ENCODE data around the gene DNMBP. TPM values are rescaled to one million over a fixed set of nuclear protein-coding genes. Genes with fewer than 3 reads are reported as not detected.
"Not testable (repeated sequence)": the region's sequence is repeated elsewhere in the genome, so short reads cannot be mapped to it uniquely, and the experiment has no call there.

Gene DNMBP
- total RNA-seq, 2 experiments from 2014 or later = 2.2 to 2.4 TPM

- no peaks in the 10 kb centered on the region for H3K27me3 Mint-ChIP-seq (ENCODE audit: low read depth)
- H3K27ac Mint-ChIP-seq = no peak overlapping the region
- H3K4me3 Mint-ChIP-seq = no peak overlapping the region
- H3K4me1 Mint-ChIP-seq (ENCODE audit: low read depth) = no peaks in the 10 kb centered on the region
- peaks cover 1% of the 10 kb centered on the region for H3K36me3 Mint-ChIP-seq (ENCODE audit: low read depth)
- intact Hi-C loops (cut with micrococcal nuclease) = no loop called here
- CTCF ChIA-PET = no interaction called here
- H3K9me3 Mint-ChIP-seq = no peaks in the 10 kb centered on the region
- no peak for DNase-seq
Observed at GRCh38 chr10:99914236-99914635, 95.5 kb downstream of the DNMBP start.

DNA sequence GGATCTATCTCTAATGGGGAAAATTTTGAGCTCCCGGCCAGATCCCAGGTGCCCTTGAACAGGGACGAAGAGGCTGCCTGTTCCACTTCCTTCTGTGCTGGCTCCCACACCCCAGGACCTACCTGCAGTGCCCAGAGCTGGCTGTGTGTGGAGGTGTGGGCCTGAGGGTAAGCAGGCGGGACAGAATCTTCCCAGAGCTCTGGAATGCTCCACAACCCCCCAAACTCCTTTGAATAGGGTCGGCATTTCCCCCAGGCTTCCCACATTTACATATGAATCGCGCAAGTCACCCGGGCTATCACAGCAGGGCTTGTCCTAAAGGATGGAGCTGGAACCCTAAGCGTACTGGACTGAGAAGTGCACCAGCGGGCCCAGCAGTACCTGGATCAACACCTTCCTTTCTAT is 95.9 kb downstream of the DNMBP start:
- no peak overlapping the region for H3K27ac Mint-ChIP-seq
- CTCF ChIA-PET = interaction anchor here (0.6 kb wide), 1 partner anchor 1875 kb away, joined by 4 read pairs; no protein-coding TSS in a partner anchor
- intact Hi-C loops (cut with micrococcal nuclease) = no loop called here
- no peaks in the 10 kb centered on the region for H3K9me3 Mint-ChIP-seq
- H3K4me3 Mint-ChIP-seq = no peak overlapping the region
- no peaks in the 10 kb centered on the region for H3K27me3 Mint-ChIP-seq (ENCODE audit: low read depth)
- peaks cover 1% of the 10 kb centered on the region for H3K36me3 Mint-ChIP-seq (ENCODE audit: low read depth)
- H3K4me1 Mint-ChIP-seq (ENCODE audit: low read depth) = peaks cover under 1% of the 10 kb centered on the region
- DNase-seq = no peak

GRCh38 chr10:99912041-99912440 is 97.7 kb downstream of the DNMBP start:
- CTCF ChIA-PET = no interaction called here
- intact Hi-C loops (cut with micrococcal nuclease) = no loop called here
- Mint-ChIP-seq H3K4me1 (ENCODE audit: low read depth) (peaks cover 2% of the 10 kb centered on the region), H3K36me3 (ENCODE audit: low read depth) (peaks cover 6% of the 10 kb centered on the region), H3K27me3 (ENCODE audit: low read depth) (no peaks in the 10 kb centered on the region), H3K27ac (no peak overlapping the region), H3K4me3 (no peak overlapping the region), H3K9me3 (no peaks in the 10 kb centered on the region)
- no peak for DNase-seq

DNA sequence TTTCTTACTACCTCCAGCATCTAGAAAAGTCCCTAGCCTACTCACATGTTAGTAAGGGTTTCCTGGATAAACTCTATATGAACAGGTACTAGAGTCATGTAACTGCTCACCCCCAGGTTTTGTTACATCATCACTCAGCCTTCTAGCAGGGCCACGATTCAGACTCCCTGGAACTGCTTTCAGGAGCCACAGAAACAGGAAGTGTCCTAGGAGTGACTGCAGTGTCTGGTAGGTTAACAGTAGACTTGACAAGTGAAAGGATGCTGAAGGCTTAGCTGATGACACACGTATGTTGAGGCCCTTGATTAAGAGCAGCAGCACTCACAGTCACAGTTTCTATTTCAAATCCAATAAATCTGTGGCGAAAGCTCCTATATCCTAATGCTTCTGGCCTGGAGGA is 101.2 kb downstream of the DNMBP start:
- Mint-ChIP-seq H3K4me3 (no peak overlapping the region), H3K27me3 (ENCODE audit: low read depth) (no peaks in the 10 kb centered on the region), H3K36me3 (ENCODE audit: low read depth) (peaks cover 4% of the 10 kb centered on the region), H3K9me3 (no peaks in the 10 kb centered on the region), H3K27ac (no peak overlapping the region), H3K4me1 (ENCODE audit: low read depth) (peaks cover 2% of the 10 kb centered on the region)
- CTCF ChIA-PET = no interaction called here
- DNase-seq = peak; percentile 38
- intact Hi-C loops (cut with micrococcal nuclease) = loop anchor here (1.0 kb wide), 1 partner anchor 38 kb away; no protein-coding TSS in a partner anchor

DNA sequence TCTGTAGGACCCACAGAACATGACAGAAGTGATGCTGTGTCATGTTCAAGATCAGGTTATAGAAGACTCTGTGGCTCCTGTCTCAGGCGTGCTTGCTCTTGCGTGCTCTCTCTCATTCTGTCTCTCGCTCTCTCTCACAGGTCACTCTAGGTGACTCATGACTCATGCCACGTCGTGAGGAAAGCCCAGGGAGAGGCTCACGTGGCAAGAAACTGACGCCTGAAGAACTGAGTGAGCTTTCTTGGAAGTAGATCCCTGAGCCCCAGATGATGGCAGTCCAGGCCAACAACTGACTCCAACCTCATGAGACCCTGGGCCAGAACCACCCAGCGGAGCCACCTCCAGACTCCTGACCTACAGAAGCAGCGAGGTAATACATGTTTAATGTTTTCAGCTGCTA is 103.3 kb downstream of the DNMBP start:
- no peaks in the 10 kb centered on the region for H3K9me3 Mint-ChIP-seq
- intact Hi-C loops (cut with micrococcal nuclease) = no loop called here
- CTCF ChIA-PET = no interaction called here

GRCh38 chr10:99905971-99906370 is 103.8 kb downstream of the DNMBP start:
- no peaks in the 10 kb centered on the region for H3K27me3 Mint-ChIP-seq (ENCODE audit: low read depth)
- H3K27ac Mint-ChIP-seq = no peak overlapping the region
- peaks cover 2% of the 10 kb centered on the region for H3K4me1 Mint-ChIP-seq (ENCODE audit: low read depth)
- H3K36me3 Mint-ChIP-seq (ENCODE audit: low read depth) = peaks cover 4% of the 10 kb centered on the region
- H3K4me3 Mint-ChIP-seq = no peak overlapping the region
- no peaks in the 10 kb centered on the region for H3K9me3 Mint-ChIP-seq
- intact Hi-C loops (cut with micrococcal nuclease) = no loop called here
- CTCF ChIA-PET = interaction anchor here (0.6 to 1.3 kb wide), 2 partner anchors 60 to 99 kb away, joined by 3 to 4 read pairs; no protein-coding TSS in a partner anchor
- DNase-seq = no peak

More for the DNA sequence above, 103.3 kb downstream of the DNMBP start:
- H3K4me3 Mint-ChIP-seq = no peak overlapping the region
- DNase-seq = no peak
- no peaks in the 10 kb centered on the region for H3K27me3 Mint-ChIP-seq (ENCODE audit: low read depth)
- peaks cover 2% of the 10 kb centered on the region for H3K4me1 Mint-ChIP-seq (ENCODE audit: low read depth)
- peaks cover 4% of the 10 kb centered on the region for H3K36me3 Mint-ChIP-seq (ENCODE audit: low read depth)
- H3K27ac Mint-ChIP-seq = no peak overlapping the region

DNA sequence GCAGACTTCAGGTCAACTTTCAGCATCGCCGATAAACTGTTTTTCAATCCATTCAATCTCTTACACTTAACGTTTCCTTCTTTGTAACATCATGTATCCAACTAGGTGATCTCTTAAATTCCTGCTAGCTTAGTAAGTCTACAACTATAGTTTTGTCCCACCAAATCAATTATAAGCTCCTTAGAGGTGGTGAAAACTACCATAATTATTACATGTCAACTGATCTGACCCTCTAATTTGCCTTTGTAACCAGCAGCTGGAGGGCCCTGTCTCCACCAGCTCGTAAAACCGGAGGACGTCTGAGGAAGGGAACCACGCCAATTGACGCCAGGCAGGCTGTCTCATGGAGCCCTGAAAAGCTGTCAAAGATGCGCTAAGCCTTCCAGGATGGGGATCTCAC is 113.9 kb downstream of the DNMBP start:
- CTCF ChIA-PET = no interaction called here
- intact Hi-C loops (cut with micrococcal nuclease) = no loop called here
- H3K27ac Mint-ChIP-seq = no peak overlapping the region

DNA sequence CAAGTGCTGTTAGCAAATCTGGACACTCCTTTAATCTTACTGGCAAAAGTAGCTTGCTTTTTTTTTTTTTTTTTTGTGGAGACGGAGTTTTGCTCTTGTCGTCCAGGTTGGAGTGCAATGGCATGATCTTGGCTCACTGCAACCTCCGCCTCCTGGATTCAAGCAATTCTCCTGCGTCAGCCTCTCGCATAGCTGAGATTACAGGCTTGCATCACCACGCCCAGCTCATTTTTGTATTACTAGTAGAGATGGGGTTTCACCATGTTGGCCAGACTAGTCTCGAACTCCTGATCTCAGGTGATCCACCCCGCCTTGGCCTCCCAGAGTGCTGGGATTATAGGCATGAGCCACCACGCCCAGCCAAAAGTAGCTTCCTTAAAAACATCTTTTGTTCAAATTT is 114.7 kb downstream of the DNMBP start:
- DNase-seq; intact Hi-C loops (cut with micrococcal nuclease); H3K9me3 Mint-ChIP-seq; H3K27me3 Mint-ChIP-seq (ENCODE audit: low read depth); H3K27ac Mint-ChIP-seq; H3K4me1 Mint-ChIP-seq (ENCODE audit: low read depth); H3K4me3 Mint-ChIP-seq: not testable (repeated sequence)
- CTCF ChIA-PET = interaction anchor here (0.7 kb wide), 1 partner anchor 114 kb away, joined by 3 read pairs; no protein-coding TSS in a partner anchor
- H3K36me3 Mint-ChIP-seq (ENCODE audit: low read depth) = peaks cover 11% of the 10 kb centered on the region

More for the DNA sequence above, 113.9 kb downstream of the DNMBP start:
- Mint-ChIP-seq H3K36me3 (ENCODE audit: low read depth) (peaks cover 10% of the 10 kb centered on the region), H3K4me1 (ENCODE audit: low read depth) (no peaks in the 10 kb centered on the region), H3K9me3 (no peaks in the 10 kb centered on the region), H3K4me3 (no peak overlapping the region), H3K27me3 (ENCODE audit: low read depth) (no peaks in the 10 kb centered on the region)
- no peak for DNase-seq

GRCh38 chr10:99894613-99895012 is 115.1 kb downstream of the DNMBP start:
- intact Hi-C loops (cut with micrococcal nuclease) = no loop called here
- no peak for DNase-seq
- no peak overlapping the region for H3K27ac Mint-ChIP-seq
- no peak overlapping the region for H3K4me3 Mint-ChIP-seq
- H3K9me3 Mint-ChIP-seq = no peaks in the 10 kb centered on the region
- no peaks in the 10 kb centered on the region for H3K27me3 Mint-ChIP-seq (ENCODE audit: low read depth)
- no peaks in the 10 kb centered on the region for H3K4me1 Mint-ChIP-seq (ENCODE audit: low read depth)
- CTCF ChIA-PET = interaction anchor here (0.6 to 0.7 kb wide), 2 partner anchors 9 to 114 kb away, joined by 3 to 4 read pairs; no protein-coding TSS in a partner anchor
- H3K36me3 Mint-ChIP-seq (ENCODE audit: low read depth) = peaks cover 11% of the 10 kb centered on the region

GRCh38 chr10:99888622-99889021 is 121.1 kb downstream of the DNMBP start:
- CTCF ChIA-PET = interaction anchor here (1.1 kb wide), 1 partner anchor 157 kb away, joined by 4 read pairs; no protein-coding TSS in a partner anchor
- no peak for DNase-seq
- peaks cover 11% of the 10 kb centered on the region for H3K36me3 Mint-ChIP-seq (ENCODE audit: low read depth)
- no peak overlapping the region for H3K27ac Mint-ChIP-seq
- H3K4me3 Mint-ChIP-seq = no peak overlapping the region
- intact Hi-C loops (cut with micrococcal nuclease) = no loop called here
- H3K4me1 Mint-ChIP-seq (ENCODE audit: low read depth) = no peaks in the 10 kb centered on the region
- H3K9me3 Mint-ChIP-seq = no peaks in the 10 kb centered on the region
- H3K27me3 Mint-ChIP-seq (ENCODE audit: low read depth) = no peaks in the 10 kb centered on the region

DNA sequence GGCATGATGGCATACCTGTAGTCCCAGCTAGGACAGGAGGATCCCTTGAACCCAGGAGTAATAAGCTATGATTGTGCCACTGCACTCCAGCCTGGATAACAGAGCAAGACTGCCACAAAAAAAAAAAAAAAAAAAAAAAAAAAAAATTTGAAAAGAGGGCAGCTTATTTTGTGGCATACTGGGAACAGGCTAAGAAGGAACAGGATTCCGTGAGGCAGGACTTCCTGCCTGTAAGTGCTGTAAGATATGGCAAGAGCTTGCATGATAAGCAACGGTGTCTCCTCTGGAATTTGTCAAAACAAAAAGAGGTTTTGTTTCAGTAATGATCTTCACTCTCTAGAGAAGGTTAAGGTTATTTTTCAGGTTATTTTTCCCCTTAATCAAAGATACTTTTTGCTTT is 126.2 kb downstream of the DNMBP start:
- no peak overlapping the region for H3K4me3 Mint-ChIP-seq
- no peaks in the 10 kb centered on the region for H3K9me3 Mint-ChIP-seq
- intact Hi-C loops (cut with micrococcal nuclease) = no loop called here
- H3K4me1 Mint-ChIP-seq (ENCODE audit: low read depth) = peaks cover 2% of the 10 kb centered on the region
- no peaks in the 10 kb centered on the region for H3K27me3 Mint-ChIP-seq (ENCODE audit: low read depth)
- CTCF ChIA-PET = interaction anchor here (0.9 kb wide), 1 partner anchor 14 kb away, joined by 3 read pairs; no protein-coding TSS in a partner anchor
- no peak overlapping the region for H3K27ac Mint-ChIP-seq
- H3K36me3 Mint-ChIP-seq (ENCODE audit: low read depth) = peaks cover 12% of the 10 kb centered on the region
- DNase-seq = no peak

DNA sequence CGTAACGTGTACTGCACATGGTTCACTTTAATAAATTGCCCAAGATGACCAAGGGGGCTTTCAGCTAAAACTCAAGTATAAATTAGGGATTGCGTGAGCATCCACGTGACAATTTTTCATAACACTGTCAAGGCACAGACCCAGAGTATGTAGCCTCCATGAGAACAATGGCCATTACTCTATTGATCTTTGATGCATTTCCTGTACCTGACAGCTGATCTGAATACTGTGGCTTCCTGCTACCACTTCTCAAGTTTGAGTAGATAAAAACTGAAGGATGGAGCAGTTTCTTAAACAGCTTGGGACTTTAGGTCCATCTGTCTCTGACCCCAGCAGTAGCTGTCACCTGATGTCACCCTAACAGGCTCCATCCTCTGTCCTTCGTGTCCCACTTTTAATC is 128.4 kb downstream of the DNMBP start:
- no peak for DNase-seq
- H3K9me3 Mint-ChIP-seq = no peaks in the 10 kb centered on the region
- no peak overlapping the region for H3K27ac Mint-ChIP-seq
- peaks cover 2% of the 10 kb centered on the region for H3K4me1 Mint-ChIP-seq (ENCODE audit: low read depth)
- peaks cover 23% of the 10 kb centered on the region for H3K36me3 Mint-ChIP-seq (ENCODE audit: low read depth)
- H3K4me3 Mint-ChIP-seq = no peak overlapping the region
- intact Hi-C loops (cut with micrococcal nuclease) = no loop called here
- CTCF ChIA-PET = interaction anchor here (0.6 kb wide), 1 partner anchor 634 kb away, joined by 3 read pairs; no protein-coding TSS in a partner anchor
- peaks cover 3% of the 10 kb centered on the region for H3K27me3 Mint-ChIP-seq (ENCODE audit: low read depth)

- Mint-ChIP-seq H3K36me3 (ENCODE audit: low read depth) (peaks cover 21% of the 10 kb centered on the region), H3K4me1 (ENCODE audit: low read depth) (peaks cover 2% of the 10 kb centered on the region), H3K4me3 (no peak overlapping the region), H3K27ac (no peak overlapping the region), H3K27me3 (ENCODE audit: low read depth) (peaks cover 11% of the 10 kb centered on the region), H3K9me3 (no peaks in the 10 kb centered on the region)
- no peak for DNase-seq
- CTCF ChIA-PET = interaction anchor here (1.1 to 1.3 kb wide), 2 partner anchors 35 to 165 kb away, joined by 3 to 4 read pairs; no protein-coding TSS in a partner anchor
- intact Hi-C loops (cut with micrococcal nuclease) = no loop called here
Observed at GRCh38 chr10:99880080-99880835, 129.5 kb downstream of the DNMBP start.

All from activated naive CD4-positive, alpha-beta T cell treated with anti-CD3 and anti-CD28 coated beads for 36 hours (primary cell).